A549 treated with AZD9567 at 1 μM for 4 hours (cell line): ENCODE data around the gene TMEM178A. TPM values are rescaled to one million over a fixed set of nuclear protein-coding genes. Genes with fewer than 3 reads are reported as not detected.

Source experiments
- total RNA-seq: library from RNA; stranded (reverse); fragments of 200-300 nt; extraction: Qiagen RNA extraction; gene quantifications from 5 replicates; pipeline ENCODE4 v1.2.3, GENCODE V29; 2022; ENCODE audit not compliant: insufficient read depth

TMEM178A gene
- total RNA-seq: 0.06 to 0.08 TPM in 2 of 5 replicates, not detected in the others

DNA sequence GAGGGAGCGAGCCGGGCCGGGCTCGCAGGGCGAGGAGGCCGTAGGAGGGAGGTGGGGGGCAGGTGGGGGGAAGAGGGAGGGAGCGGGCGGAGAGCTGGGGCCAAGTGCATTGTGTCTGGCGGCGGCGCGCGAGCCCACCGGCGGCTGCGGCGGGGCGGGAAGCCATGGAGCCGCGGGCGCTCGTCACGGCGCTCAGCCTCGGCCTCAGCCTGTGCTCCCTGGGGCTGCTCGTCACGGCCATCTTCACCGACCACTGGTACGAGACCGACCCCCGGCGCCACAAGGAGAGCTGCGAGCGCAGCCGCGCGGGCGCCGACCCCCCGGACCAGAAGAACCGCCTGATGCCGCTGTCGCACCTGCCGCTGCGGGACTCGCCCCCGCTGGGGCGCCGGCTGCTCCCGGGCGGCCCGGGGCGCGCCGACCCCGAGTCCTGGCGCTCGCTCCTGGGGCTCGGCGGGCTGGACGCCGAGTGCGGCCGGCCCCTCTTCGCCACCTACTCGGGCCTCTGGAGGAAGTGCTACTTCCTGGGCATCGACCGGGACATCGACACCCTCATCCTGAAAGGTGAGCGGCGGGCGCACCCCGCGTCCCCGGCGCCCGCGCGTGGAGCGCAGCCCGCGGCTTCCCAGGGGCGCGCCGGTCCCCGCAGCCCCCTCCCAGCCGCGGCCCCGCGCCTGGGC lies at the start of gene TMEM178A:
TSS of gene TMEM178A (plus strand) at position 107 of the 680 bp plus-strand sequence. CDS start at position 165, 58 bp downstream.

Other genes starting within 250 kb of the TMEM178A start
- 15.2 to 20.4 TPM (median 18.8 TPM) in 5 replicates for gene MAP4K3, start 228.6 kb upstream of the TMEM178A start, total RNA-seq
- 12.9 to 13.8 TPM (median 13.6 TPM) in 5 replicates for gene THUMPD2, start 113.3 kb downstream of the TMEM178A start, total RNA-seq